HUES48 (cell line): Measurements from ENCODE around the gene MGP.

Experiments
- H3K27ac ChIP-seq: one replicate; pipeline ENCODE4 v1.7.0; 2013; ENCODE audit warnings: low read depth, low read length, inconsistent platforms
- H3K27me3 ChIP-seq: 2 replicates; pipeline ENCODE4 v1.6.1; 2013; ENCODE audit warnings: mild to moderate bottlenecking, low read length; ENCODE audit not compliant: control insufficient read depth, insufficient read depth
- H3K36me3 ChIP-seq: 2 replicates; pipeline ENCODE4 v1.6.1; 2013; ENCODE audit warnings: low read length; ENCODE audit not compliant: control insufficient read depth, insufficient read depth
- H3K4me1 ChIP-seq: 2 replicates; pipeline ENCODE4 v1.6.1; 2013; ENCODE audit warnings: mild to moderate bottlenecking, low read length; ENCODE audit not compliant: control insufficient read depth, insufficient read depth
- H3K4me3 ChIP-seq: 2 replicates; pipeline ENCODE4 v1.5.1; 2013; ENCODE audit warnings: mild to moderate bottlenecking, low read depth, low read length
- H3K9ac ChIP-seq: 2 replicates; pipeline ENCODE4 v1.6.1; 2013; ENCODE audit warnings: mild to moderate bottlenecking, low read depth, low read length, moderate library complexity
- H3K9me3 ChIP-seq: 2 replicates; pipeline ENCODE4 v1.6.1; 2013; ENCODE audit warnings: low read length; ENCODE audit not compliant: control insufficient read depth, insufficient read depth

MGP gene

DNA sequence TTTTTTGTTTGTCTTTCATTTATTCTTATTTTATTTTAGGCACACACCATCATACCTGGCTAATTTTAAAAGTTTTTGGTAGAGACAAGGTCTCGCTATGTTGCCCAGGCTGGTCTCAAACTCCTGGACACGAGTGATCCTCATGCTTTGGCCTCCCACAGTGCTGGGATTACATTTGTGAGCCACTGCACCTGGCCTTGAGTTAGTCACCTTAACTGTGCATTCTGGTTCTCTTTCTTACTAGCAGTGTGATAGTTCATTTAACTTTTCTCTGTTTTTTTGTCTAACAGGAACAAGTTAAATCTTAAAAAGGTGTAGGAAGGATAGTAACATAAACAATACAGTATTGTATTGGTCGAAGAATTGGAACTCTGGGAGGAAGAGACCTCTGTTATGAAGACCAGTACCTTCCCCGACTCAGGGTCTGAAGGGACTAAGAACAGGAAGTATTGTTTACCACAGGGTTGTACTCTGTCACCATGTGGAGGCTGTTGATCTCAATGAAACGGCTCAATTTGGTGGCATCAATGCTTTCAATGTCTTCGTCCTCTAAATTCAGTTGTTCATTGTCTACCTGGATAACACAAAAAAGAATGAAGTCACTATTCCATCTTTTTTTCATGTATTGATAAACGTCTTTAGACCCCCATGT, 34.9 kb upstream of the MGP start:
- Histone ChIP-seq H3K4me1 (no peaks in the 10 kb centered on the region), H3K9me3 (no peaks in the 10 kb centered on the region), H3K36me3 (no peaks in the 10 kb centered on the region), H3K27me3 (no peaks in the 10 kb centered on the region), H3K4me3 (no peak overlapping the region), H3K27ac (no peak overlapping the region), H3K9ac (no peak overlapping the region)

DNA sequence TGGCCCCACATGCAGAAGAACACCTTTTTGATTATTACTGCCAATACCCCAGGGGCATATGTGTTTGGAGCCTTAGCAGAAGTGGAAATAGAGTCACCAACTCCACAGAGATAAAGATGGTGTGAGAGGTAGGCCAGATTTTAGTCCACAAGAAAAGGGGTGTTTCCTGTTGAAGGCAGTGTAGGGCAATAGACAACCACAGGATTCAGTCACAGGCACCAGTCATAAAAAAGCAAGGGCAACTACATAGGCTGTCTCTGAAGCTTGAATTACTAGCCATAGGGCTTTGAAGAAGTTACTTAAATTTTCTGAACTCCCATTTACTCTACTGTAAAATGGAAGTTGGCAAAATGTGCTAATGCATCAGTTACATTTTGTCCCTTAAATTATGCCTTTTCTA, 33.8 kb upstream of the MGP start:
- Histone ChIP-seq H3K9ac (no peak overlapping the region), H3K4me3 (no peak overlapping the region), H3K36me3 (no peaks in the 10 kb centered on the region), H3K4me1 (no peaks in the 10 kb centered on the region), H3K27ac (no peak overlapping the region), H3K9me3 (no peaks in the 10 kb centered on the region), H3K27me3 (no peaks in the 10 kb centered on the region)

DNA sequence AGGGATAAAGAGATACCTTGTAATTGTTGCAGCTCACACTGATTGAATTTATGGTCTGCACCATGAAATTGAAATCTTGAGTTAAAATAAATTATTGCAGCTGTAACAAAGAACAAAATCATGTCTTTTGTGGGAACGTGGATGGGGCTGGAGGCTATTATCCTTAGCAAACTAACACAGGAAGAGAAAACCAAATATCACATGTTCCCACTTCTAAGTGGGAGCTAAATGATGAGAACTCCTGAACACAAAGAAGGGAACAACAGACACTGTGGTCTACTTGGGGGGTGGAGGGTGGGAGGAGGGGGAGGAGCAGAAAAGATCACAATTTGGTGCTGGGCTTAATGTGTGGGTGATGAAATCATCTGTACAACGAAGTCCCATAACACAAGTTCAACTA, 30.1 kb upstream of the MGP start:
- H3K27ac ChIP-seq = no peak overlapping the region
- H3K36me3 ChIP-seq = no peaks in the 10 kb centered on the region
- no peaks in the 10 kb centered on the region for H3K27me3 ChIP-seq
- no peaks in the 10 kb centered on the region for H3K4me1 ChIP-seq
- no peak overlapping the region for H3K4me3 ChIP-seq
- no peaks in the 10 kb centered on the region for H3K9me3 ChIP-seq
- H3K9ac ChIP-seq = no peak overlapping the region

DNA sequence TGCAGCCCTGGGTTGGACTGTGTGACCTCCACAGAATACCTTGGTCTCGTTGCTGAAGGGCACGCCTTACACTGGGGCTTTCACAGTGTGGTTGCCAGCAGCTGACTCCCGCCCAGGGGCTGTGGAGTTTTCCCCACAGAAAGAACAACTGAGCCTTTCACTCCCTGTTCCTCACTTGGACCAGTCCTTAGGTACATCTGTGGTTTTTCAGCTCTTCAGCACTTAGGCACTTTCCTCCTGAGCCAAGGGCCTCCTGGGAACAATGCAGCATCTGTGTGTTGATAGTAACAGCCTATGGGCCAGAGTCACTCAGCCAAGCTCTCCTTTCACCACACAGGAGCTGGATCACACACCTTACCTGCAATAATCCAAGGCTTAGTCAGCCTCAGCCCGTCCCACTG, 27.7 kb upstream of the MGP start:
- Histone ChIP-seq H3K9ac (no peak overlapping the region), H3K4me1 (no peaks in the 10 kb centered on the region), H3K9me3 (no peaks in the 10 kb centered on the region), H3K27me3 (no peaks in the 10 kb centered on the region), H3K27ac (no peak overlapping the region), H3K4me3 (no peak overlapping the region), H3K36me3 (no peaks in the 10 kb centered on the region)

DNA sequence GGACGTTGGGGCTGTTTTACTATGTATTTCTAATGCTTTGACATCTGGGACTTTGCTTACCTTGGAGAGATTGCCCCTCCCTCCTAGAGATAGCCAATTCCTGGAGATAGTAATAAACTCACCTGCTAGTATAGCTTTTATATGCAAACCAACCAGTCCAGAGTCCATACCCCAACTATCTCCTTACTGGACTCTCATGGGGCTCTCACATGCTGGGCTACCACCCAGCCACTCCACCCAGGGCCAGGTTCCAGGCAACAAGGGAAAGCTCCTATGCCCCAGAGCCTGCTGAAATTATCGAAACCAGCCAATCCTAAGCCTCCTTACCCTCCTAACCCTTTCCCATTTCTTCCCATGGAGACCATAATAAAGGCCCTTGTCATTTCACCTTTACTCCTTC, 25.5 kb upstream of the MGP start:
- Histone ChIP-seq H3K27me3 (no peaks in the 10 kb centered on the region), H3K36me3 (no peaks in the 10 kb centered on the region), H3K9me3 (no peaks in the 10 kb centered on the region)

DNA sequence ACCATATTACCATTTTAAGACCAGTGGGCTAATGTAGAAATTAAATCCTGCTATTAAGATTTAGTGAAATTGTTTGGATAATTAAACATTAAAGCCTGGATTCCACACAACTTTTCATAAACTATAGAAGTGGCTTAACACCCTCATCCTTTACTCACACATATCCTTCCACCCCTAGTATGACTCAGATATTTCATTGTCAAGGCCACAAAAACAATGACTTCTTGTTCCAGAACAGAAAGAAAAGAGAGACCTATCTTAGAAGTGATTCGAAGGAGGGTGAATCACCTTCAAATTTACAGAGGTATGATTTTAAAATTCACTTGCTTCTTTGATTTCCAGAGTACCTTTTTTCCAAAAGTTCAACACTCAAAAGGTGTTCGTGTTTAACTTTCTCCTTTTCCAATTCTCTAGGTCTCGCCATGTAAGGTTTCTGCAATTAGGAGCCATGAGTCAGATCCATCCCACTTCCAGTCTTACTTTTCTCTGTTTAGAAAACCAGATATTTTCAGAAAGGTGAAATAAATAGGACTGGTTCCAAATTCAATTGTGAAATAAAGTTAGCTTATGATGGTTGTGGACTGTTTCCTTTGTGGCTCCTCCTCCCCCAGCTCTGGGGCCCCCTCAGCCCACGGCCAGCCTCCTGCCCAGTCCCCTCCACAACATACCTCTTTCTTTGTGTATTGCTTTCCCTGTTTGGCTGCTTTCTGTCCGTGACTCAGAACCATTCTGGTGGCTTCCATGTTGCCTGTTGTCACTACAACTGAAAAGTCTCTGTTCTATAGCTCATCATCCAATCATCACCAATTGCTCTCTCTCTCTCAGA, 24.6 kb upstream of the MGP start:
- Histone ChIP-seq H3K27me3 (no peaks in the 10 kb centered on the region), H3K4me1 (no peaks in the 10 kb centered on the region), H3K9me3 (no peaks in the 10 kb centered on the region), H3K9ac (no peak overlapping the region), H3K27ac (no peak overlapping the region), H3K4me3 (no peak overlapping the region), H3K36me3 (no peaks in the 10 kb centered on the region)

More for the DNA sequence above, 25.5 kb upstream of the MGP start:
- Histone ChIP-seq H3K4me1 (no peaks in the 10 kb centered on the region), H3K27ac (no peak overlapping the region), H3K4me3 (no peak overlapping the region), H3K9ac (no peak overlapping the region)

DNA sequence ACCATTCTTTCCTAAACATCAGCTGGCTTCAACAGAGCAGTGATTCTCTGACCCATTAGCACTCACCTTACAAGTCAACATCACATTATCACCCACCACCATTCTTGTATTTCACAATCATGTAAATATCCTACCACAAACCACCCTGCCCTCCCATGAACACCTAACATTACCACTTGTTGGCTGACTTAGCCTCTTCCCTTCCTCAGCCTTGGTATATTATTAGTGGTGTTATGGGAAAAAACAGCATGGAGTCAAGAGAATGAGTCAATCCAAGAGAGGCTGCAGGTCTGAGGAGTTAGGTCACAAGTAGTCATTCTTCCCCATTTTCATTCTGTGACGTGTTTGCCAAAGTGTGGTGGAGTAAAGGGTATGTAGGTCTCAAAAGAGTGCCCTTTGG, 22.3 kb upstream of the MGP start:
- no peaks in the 10 kb centered on the region for H3K4me1 ChIP-seq
- no peaks in the 10 kb centered on the region for H3K27me3 ChIP-seq
- no peaks in the 10 kb centered on the region for H3K9me3 ChIP-seq
- no peak overlapping the region for H3K9ac ChIP-seq
- H3K4me3 ChIP-seq = no peak overlapping the region
- no peaks in the 10 kb centered on the region for H3K36me3 ChIP-seq
- H3K27ac ChIP-seq = no peak overlapping the region

DNA sequence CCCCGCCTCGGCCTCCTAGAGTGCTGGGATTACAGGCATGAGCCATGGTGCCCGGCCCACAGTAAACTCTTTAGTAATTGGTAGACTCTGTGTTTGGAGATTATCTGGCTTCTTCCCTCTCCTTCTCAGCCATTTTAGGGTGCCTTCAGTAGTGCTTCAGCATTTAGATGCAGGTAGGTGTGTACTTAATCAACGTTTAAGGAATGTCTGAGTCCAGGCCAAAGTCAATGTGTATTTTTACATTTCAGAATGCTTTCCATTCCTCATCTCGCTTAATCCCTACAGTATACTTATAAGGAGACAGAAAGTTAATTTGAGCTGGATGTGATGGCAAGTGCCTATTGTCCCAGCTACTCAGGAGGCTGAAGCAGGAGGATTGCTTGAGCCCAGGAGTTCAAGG, 20.5 kb upstream of the MGP start:
- no peaks in the 10 kb centered on the region for H3K27me3 ChIP-seq
- no peak overlapping the region for H3K27ac ChIP-seq
- H3K9ac ChIP-seq = no peak overlapping the region
- H3K9me3 ChIP-seq = no peaks in the 10 kb centered on the region
- H3K4me1 ChIP-seq = no peaks in the 10 kb centered on the region
- H3K4me3 ChIP-seq = no peak overlapping the region
- H3K36me3 ChIP-seq = no peaks in the 10 kb centered on the region

DNA sequence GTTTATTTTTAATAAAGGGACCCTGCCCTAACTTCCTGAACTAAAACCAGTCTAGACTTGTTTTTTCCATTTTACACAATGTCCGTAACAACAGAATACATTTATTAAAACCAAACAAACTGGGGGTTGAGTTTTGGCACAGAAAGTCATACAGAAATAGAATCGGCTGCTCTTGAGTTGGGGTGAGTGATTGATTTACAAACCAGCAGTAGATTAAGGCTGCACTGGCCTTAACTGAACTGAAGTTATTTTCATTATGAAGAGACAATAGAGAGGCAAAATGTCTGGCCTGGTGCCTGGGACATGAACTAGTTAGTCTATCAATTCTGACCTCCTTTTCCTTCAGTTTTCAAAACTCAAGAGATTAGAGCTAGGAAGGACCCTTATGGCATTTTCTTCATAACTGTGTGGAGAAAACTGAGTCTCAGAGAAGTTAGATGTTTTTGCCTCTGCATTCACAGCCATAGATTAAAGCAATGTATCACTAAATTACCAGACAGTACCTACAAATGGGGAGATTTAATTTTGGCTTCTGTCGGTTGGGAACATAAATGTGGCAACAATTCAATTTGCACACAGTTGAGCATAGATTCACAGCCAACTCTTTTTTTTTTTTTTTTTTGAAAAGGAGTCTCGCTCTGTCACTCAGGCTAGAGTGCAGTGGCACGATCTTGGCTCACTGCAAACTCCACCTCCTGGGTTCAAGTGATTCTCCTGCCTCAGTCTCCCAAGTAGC, 19.8 kb upstream of the MGP start:
- Histone ChIP-seq H3K36me3 (no peaks in the 10 kb centered on the region), H3K27ac (no peak overlapping the region), H3K9ac (no peak overlapping the region), H3K4me1 (no peaks in the 10 kb centered on the region), H3K9me3 (no peaks in the 10 kb centered on the region), H3K4me3 (no peak overlapping the region), H3K27me3 (no peaks in the 10 kb centered on the region)

DNA sequence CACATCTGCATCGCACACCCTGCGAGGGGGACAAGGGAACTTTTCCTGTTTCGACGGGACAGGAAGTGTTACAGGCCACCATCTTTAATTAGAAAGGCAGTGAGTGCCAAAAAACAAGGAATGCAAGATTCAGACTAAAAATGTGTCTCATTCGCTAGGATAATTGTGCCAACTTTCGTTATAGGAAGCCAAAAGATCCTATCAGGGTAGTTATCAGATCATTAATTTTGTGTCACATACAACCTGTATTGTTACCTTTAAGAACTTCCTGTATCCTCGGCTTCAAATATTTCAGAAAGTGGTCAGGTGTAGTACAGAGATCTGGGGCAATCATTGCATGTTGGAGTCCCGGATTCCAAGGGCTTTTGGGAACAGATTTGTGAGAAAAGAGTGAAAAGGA, 19.2 kb upstream of the MGP start:
- no peak overlapping the region for H3K4me3 ChIP-seq

More for the DNA sequence above, 19.2 kb upstream of the MGP start:
- H3K9me3 ChIP-seq = no peaks in the 10 kb centered on the region
- H3K27ac ChIP-seq = no peak overlapping the region
- no peaks in the 10 kb centered on the region for H3K4me1 ChIP-seq
- H3K9ac ChIP-seq = no peak overlapping the region
- no peaks in the 10 kb centered on the region for H3K27me3 ChIP-seq
- H3K36me3 ChIP-seq = no peaks in the 10 kb centered on the region
